DND-41 (cell line): ENCODE data around the gene YJEFN3.

Source experiments
- ATAC-seq: fragments of 200-7000 bp; cut with Tn5 transposase; 3 replicates; pipeline ENCODE4 v1.9.1; 2021; ENCODE audit warnings: low read depth; ENCODE audit not compliant: insufficient read depth
- DNase-seq: peaks from one replicate; pipeline ENCODE4 v3.0.0-alpha.2; 2020
- H2AFZ ChIP-seq: 2 replicates; pipeline ENCODE4 v1.6.0; 2012; ENCODE audit warnings: low read depth, low read length
- H3K27ac ChIP-seq: 2 replicates; pipeline ENCODE4 v1.5.1; 2012; ENCODE audit warnings: low read length, inconsistent platforms
- H3K27me3 ChIP-seq: fragments of 200-600 bp; sonication (generic); 2 replicates; pipeline ENCODE4 v1.6.0; 2012; ENCODE audit warnings: low read length, mild to moderate bottlenecking, inconsistent platforms; ENCODE audit not compliant: insufficient read depth, poor library complexity
- H3K36me3 ChIP-seq: 2 replicates; pipeline ENCODE4 v1.5.1; 2012; ENCODE audit warnings: low read length, inconsistent platforms; ENCODE audit not compliant: insufficient read depth
- H3K4me1 ChIP-seq: 2 replicates; pipeline ENCODE4 v1.5.1; 2012; ENCODE audit warnings: mild to moderate bottlenecking, low read length; ENCODE audit not compliant: insufficient read depth
- H3K4me2 ChIP-seq: 2 replicates; pipeline ENCODE4 v1.6.0; 2012; ENCODE audit warnings: mild to moderate bottlenecking, moderate library complexity, low read length, inconsistent platforms; ENCODE audit not compliant: insufficient read depth
- H3K4me3 ChIP-seq, 2 experiments: fragments of 200-600 bp in 1 of 2; shearing (Covaris generic) in 1 of 2; 2 replicates each; pipeline ENCODE4 v1.5.1; 2012 to 2016; ENCODE audit warnings: inconsistent platforms in 2 of 2, low read length in 2 of 2, mild to moderate bottlenecking in 2 of 2, low read depth in 1 of 2, moderate library complexity in 1 of 2
- H3K79me2 ChIP-seq: 2 replicates; pipeline ENCODE4 v1.6.0; 2012; ENCODE audit warnings: low read length, inconsistent platforms; ENCODE audit not compliant: insufficient read depth
- H3K9ac ChIP-seq: 2 replicates; pipeline ENCODE4 v1.6.0; 2012; ENCODE audit warnings: low read depth, mild to moderate bottlenecking, inconsistent platforms, low read length, moderate library complexity
- H3K9me3 ChIP-seq: 2 replicates; pipeline ENCODE4 v1.5.1; 2012; ENCODE audit warnings: low read length, moderate library complexity, mild to moderate bottlenecking, inconsistent platforms; ENCODE audit not compliant: insufficient read depth, severe bottlenecking
- H4K20me1 ChIP-seq: 2 replicates; pipeline ENCODE4 v1.6.0; 2012; ENCODE audit warnings: low read length; ENCODE audit not compliant: insufficient read depth
- CTCF ChIP-seq: IDR thresholded peaks from 2 replicates; pipeline ENCODE4 v1.5.1; 2012; ENCODE audit warnings: borderline replicate concordance, low read length, moderate library complexity, mild to moderate bottlenecking; ENCODE audit not compliant: poor library complexity, severe bottlenecking; ENCODE audit errors: extremely low read depth
- EZH2 ChIP-seq: IDR thresholded peaks from 3 replicates; pipeline ENCODE4 v1.6.1; 2012; ENCODE audit warnings: borderline replicate concordance, low read depth, mild to moderate bottlenecking, moderate library complexity, low read length, inconsistent platforms; ENCODE audit not compliant: severe bottlenecking

YJEFN3 gene

GRCh38 chr19:19528721-19529490 lies at the start of gene YJEFN3:
YJEFN3 (plus strand) TSS chr19:19528911; CDS start chr19:19528933, 22 bp downstream.
- H3K27me3 ChIP-seq = no peaks in the 10 kb centered on the region
- H3K9me3 ChIP-seq = no peaks in the 10 kb centered on the region
- H4K20me1 ChIP-seq = peaks cover 49% of the 10 kb centered on the region
- H3K4me1 ChIP-seq = peaks cover 10% of the 10 kb centered on the region
- DNase-seq = no peak
- TF ChIP-seq CTCF (no peak), EZH2 (no peak)
- peaks cover 21% of the 10 kb centered on the region for H3K79me2 ChIP-seq
- no peak within 1 kb of the TSS for H3K4me2 ChIP-seq
- ATAC-seq = no peak
- H2AFZ ChIP-seq = no peak within 1 kb of the TSS
- no peak within 1 kb of the TSS for H3K9ac ChIP-seq
- H3K36me3 ChIP-seq = peaks cover 56% of the 10 kb centered on the region
- no peak within 1 kb of the TSS for H3K27ac ChIP-seq
- no peak within 1 kb of the TSS for H3K4me3 ChIP-seq

GRCh38 chr19:19480688-19481087 lies 48.0 kb upstream of the YJEFN3 start:
- Histone ChIP-seq H3K4me3 (no peak overlapping the region), H3K27me3 (no peaks in the 10 kb centered on the region), H3K4me1 (no peaks in the 10 kb centered on the region), H3K27ac (no peak overlapping the region), H3K36me3 (peaks cover 83% of the 10 kb centered on the region), H3K4me2 (no peak overlapping the region), H4K20me1 (peaks cover 82% of the 10 kb centered on the region), H2AFZ (no peak overlapping the region), H3K9me3 (no peaks in the 10 kb centered on the region), H3K9ac (no peak overlapping the region), H3K79me2 (peaks cover 95% of the 10 kb centered on the region)
- DNase-seq (no peak), ATAC-seq (peak; percentile 55; the same call in 2 of the 3 replicates)
- no peak for TF ChIP-seq EZH2
- no peak for TF ChIP-seq CTCF

GRCh38 chr19:19482809-19483596 lies 45.7 kb upstream of the YJEFN3 start:
- ATAC-seq (no peak), DNase-seq (no peak)
- Histone ChIP-seq H3K27ac (0 out of 2 replicates have a peak overlapping the region, but pooled peaks have one; percentile 18), H3K36me3 (peaks cover 82% of the 10 kb centered on the region), H3K4me2 (no peak overlapping the region), H3K79me2 (peaks cover 94% of the 10 kb centered on the region), H4K20me1 (peaks cover 80% of the 10 kb centered on the region), H3K4me1 (peaks cover 13% of the 10 kb centered on the region), H3K9me3 (no peaks in the 10 kb centered on the region), H3K27me3 (no peaks in the 10 kb centered on the region), H2AFZ (no peak overlapping the region), H3K4me3 (no peak overlapping the region), H3K9ac (no peak overlapping the region)
- TF ChIP-seq EZH2 = no peak
- TF ChIP-seq CTCF = no peak
